ENCODE data around the gene DENND5B.
"Not testable (repeated sequence)": the region's sequence is repeated elsewhere in the genome, so short reads cannot be mapped to it uniquely, and the experiment has no call there.

DENND5B gene

GRCh38 chr12:31536672-31537071 is 54.3 kb downstream of the DENND5B start:
- no peak for DNase-seq

- no peak for DNase-seq
These were observed 57.5 kb downstream of the DENND5B start for GRCh38 chr12:31533470-31533869.

- no peak for DNase-seq
These were observed 59.0 kb downstream of the DENND5B start for GRCh38 chr12:31531893-31532292.

GRCh38 chr12:31528095-31528494 is 62.8 kb downstream of the DENND5B start:
- no peak for DNase-seq

- DNase-seq, result no peak
These were observed 63.9 kb downstream of the DENND5B start for GRCh38 chr12:31527083-31527482.

GRCh38 chr12:31526158-31526546 is 64.8 kb downstream of the DENND5B start:
- no peak for DNase-seq

- DNase-seq, result no peak
These were observed 65.3 kb downstream of the DENND5B start for GRCh38 chr12:31525496-31526157.

GRCh38 chr12:31524791-31525495 is 66.0 kb downstream of the DENND5B start:
- no peak for DNase-seq

GRCh38 chr12:31523306-31523705 is 67.6 kb downstream of the DENND5B start:
- no peak for DNase-seq

GRCh38 chr12:31522607-31523006 is 68.3 kb downstream of the DENND5B start:
- no peak for DNase-seq

GRCh38 chr12:31521964-31522363 is 69.0 kb downstream of the DENND5B start:
- DNase-seq, result no peak

GRCh38 chr12:31519511-31519910 is 71.4 kb downstream of the DENND5B start:
- DNase-seq, result no peak

GRCh38 chr12:31518680-31519227 is 72.2 kb downstream of the DENND5B start:
- no peak for DNase-seq

- DNase-seq, result no peak
These were observed 72.9 kb downstream of the DENND5B start for GRCh38 chr12:31517994-31518393.

- no peak for DNase-seq
These were observed 74.2 kb downstream of the DENND5B start for GRCh38 chr12:31516702-31517101.

- no peak for DNase-seq
These were observed 76.0 kb downstream of the DENND5B start for GRCh38 chr12:31514912-31515311.

GRCh38 chr12:31510034-31510433 is 80.9 kb downstream of the DENND5B start:
- DNase-seq, result no peak

- no peak for DNase-seq
These were observed 82.3 kb downstream of the DENND5B start for GRCh38 chr12:31508436-31509150.

- no peak for DNase-seq
These were observed 83.0 kb downstream of the DENND5B start for GRCh38 chr12:31507966-31508365.

- DNase-seq, result no peak
These were observed 84.2 kb downstream of the DENND5B start for GRCh38 chr12:31506515-31507306.

- DNase-seq, result no peak
These were observed 86.2 kb downstream of the DENND5B start for GRCh38 chr12:31504625-31505222.

- not testable (repeated sequence) for DNase-seq
These were observed 89.9 kb downstream of the DENND5B start for GRCh38 chr12:31501014-31501413.
